ENCODE results near the gene EMILIN1. TPM values are rescaled to one million over a fixed set of nuclear protein-coding genes. Genes with fewer than 3 reads are reported as not detected.
A peak's percentile ranks its signal among the peaks of the same experiment; 100 is the strongest.

EMILIN1 gene
- total and polyA plus RNA-seq, 10 of the 15 experiments (the other 5 are each of a cell fraction or from before 2014, with no cell fraction given): 0.01 to 2.3 (median 1.2) TPM; not detected in 2

DNA sequence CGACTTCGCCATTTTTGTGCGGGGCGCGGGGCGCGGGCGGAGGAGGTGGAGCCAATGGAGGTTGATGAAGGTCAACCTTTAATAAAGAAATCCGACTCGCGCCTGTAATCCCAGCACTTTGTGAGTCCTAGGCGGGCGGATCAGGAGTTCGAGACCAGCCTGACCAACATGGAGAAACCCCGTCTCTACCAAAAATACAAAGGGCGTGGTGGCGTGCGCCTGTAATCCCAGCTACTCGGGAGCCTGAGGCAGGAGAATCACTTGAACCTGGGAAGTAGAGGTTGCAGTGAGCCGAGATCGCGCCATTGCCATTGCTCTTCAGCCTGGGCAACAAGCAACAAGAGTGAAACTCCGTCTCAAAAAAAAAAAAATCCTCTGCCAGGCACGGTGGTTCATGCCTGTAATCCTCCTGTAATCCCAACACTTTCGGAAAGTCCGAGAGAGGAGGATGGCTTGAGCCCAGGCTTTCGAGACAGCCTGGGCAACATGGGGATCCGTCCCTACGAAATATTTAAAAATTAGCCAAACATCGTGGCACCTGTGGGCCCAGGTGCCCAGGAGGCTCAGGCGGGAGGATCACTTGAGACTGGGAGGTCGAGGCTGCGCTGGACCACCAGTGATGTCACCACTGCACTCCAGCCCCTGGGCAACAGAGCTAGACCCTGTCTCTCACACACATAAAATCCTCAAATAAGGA lies 56.5 kb downstream of the EMILIN1 start (continued):
- TF ChIP-seq, protein P1, sequence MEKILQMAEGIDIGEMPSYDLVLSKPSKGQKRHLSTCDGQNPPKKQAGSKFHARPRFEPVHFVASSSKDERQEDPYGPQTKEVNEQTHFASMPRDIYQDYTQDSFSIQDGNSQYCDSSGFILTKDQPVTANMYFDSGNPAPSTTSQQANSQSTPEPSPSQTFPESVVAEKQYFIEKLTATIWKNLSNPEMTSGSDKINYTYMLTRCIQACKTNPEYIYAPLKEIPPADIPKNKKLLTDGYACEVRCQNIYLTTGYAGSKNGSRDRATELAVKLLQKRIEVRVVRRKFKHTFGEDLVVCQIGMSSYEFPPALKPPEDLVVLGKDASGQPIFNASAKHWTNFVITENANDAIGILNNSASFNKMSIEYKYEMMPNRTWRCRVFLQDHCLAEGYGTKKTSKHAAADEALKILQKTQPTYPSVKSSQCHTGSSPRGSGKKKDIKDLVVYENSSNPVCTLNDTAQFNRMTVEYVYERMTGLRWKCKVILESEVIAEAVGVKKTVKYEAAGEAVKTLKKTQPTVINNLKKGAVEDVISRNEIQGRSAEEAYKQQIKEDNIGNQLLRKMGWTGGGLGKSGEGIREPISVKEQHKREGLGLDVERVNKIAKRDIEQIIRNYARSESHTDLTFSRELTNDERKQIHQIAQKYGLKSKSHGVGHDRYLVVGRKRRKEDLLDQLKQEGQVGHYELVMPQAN (conservative IDR thresholded peaks at IDR 0.05): no peak
- TF ChIP-seq MLLT1 (IDR thresholded peaks at IDR 0.05): peak; percentile 94
- peak; percentile 12; the same call in 1 of the 2 replicates for TF ChIP-seq MXI1 (IDR thresholded peaks at IDR 0.05; ENCODE audit: low read depth, low read length)
- no peak for TF ChIP-seq CBX3 (IDR thresholded peaks at IDR 0.05; ENCODE audit: borderline replicate concordance, low read depth)

DNA sequence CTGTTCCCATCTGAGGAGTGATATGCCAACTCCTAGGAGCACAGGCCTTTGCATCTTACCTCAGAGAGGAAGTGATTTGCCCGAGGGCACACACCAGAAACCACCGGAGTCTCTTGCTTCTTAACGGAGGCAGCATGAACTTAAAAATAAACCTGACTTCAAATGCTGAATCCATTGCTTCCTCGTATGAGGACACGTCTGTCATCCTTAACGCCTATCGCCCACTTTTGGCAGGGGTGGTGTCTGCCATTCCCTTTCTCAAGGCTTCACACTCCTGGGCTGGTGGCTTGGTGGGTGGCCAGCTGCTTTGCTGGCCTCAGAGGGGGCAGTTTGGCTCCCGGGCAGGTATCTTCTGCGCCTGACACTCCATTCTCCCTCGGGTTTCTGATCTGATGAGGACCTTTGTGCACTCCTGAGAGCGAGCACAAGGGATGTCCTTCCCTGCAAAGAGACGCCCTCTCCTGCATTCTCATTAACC lies 57.1 kb downstream of the EMILIN1 start:
- ChIA-PET CTCF (interaction anchor here (0.6 to 2.1 kb wide), 3 partner anchors 24 to 35 kb away, joined by 3 to 18 read pairs (median 3); no protein-coding TSS in a partner anchor), RAD21 (ENCODE audit: unreplicated experiment) (no interaction called here), SMC1A (ENCODE audit: uncharacterized antibody, unreplicated experiment) (no interaction called here), POLR2A (interaction anchor here (1.4 kb wide), 1 partner anchor 15 kb away, joined by 3 read pairs; no protein-coding TSS in a partner anchor)
- in situ Hi-C loops (cut with MboI) (no loop called here), intact Hi-C loops (cut with micrococcal nuclease; ENCODE audit: unreplicated experiment) (no loop called here)
- H3K4me2 ChIP-seq (ENCODE audit: control insufficient read depth, insufficient read depth): no peak overlapping the region
- H3K27me3 ChIP-seq (replicated peaks in 1 of 2; ENCODE audit: control insufficient read depth in 2 of 2, insufficient read depth in 2 of 2, low read length in 1 of 2): no peaks in the 10 kb centered on the region
- no peak for DNase-seq (ENCODE audit: low read depth, low spot score)
- H3K36me3 ChIP-seq (ENCODE audit: control insufficient read depth in 2 of 2, insufficient read depth in 2 of 2, low read length in 1 of 2): peaks cover 9 to 17% of the 10 kb centered on the region in 2 experiments
- WGBS (ENCODE audit: insufficient coverage, insufficient replicate concordance, low lambda C conversion rate, missing lambda C conversion rate): 69% methylated on average over 12 of the region's 12 CpGs
- no peak for FAIRE-seq
- no peak overlapping the region for H3K27ac ChIP-seq (ENCODE audit: control insufficient read depth, insufficient read depth)
- H3K9ac ChIP-seq (ENCODE audit: control insufficient read depth, insufficient read depth, low read length): no peak overlapping the region
- ATAC-seq: no peak
- no peak overlapping the region for H3K4me3 ChIP-seq
- no peaks in the 10 kb centered on the region for H4K20me1 ChIP-seq (ENCODE audit: control insufficient read depth, insufficient read depth)
- no TSS peak for BruUV-seq (replicated peaks)
- no peaks in the 10 kb centered on the region for H3K9me3 ChIP-seq (replicated peaks; ENCODE audit: control insufficient read depth, insufficient read depth, low read length)
- H2AFZ ChIP-seq (ENCODE audit: control insufficient read depth, low read depth, low read length): peak overlapping the region; percentile 93; the same call in 1 of the 2 replicates
- peaks cover 19% of the 10 kb centered on the region for H3K79me2 ChIP-seq (ENCODE audit: control insufficient read depth, insufficient read depth, low read length)
- H3K4me1 ChIP-seq (ENCODE audit: control insufficient read depth, insufficient read depth, low read length): peaks cover 8% of the 10 kb centered on the region
- TF ChIP-seq RB1 (IDR thresholded peaks at IDR 0.05; ENCODE audit: borderline replicate concordance) (no peak), IRF5 (IDR thresholded peaks at IDR 0.05; ENCODE audit: borderline replicate concordance) (no peak), CHD2 (IDR thresholded peaks at IDR 0.05; ENCODE audit: borderline replicate concordance, low read depth, low read length) (no peak), NFXL1 (IDR thresholded peaks at IDR 0.05; ENCODE audit: borderline replicate concordance) (no peak)
- TF ChIP-seq, protein P2, sequence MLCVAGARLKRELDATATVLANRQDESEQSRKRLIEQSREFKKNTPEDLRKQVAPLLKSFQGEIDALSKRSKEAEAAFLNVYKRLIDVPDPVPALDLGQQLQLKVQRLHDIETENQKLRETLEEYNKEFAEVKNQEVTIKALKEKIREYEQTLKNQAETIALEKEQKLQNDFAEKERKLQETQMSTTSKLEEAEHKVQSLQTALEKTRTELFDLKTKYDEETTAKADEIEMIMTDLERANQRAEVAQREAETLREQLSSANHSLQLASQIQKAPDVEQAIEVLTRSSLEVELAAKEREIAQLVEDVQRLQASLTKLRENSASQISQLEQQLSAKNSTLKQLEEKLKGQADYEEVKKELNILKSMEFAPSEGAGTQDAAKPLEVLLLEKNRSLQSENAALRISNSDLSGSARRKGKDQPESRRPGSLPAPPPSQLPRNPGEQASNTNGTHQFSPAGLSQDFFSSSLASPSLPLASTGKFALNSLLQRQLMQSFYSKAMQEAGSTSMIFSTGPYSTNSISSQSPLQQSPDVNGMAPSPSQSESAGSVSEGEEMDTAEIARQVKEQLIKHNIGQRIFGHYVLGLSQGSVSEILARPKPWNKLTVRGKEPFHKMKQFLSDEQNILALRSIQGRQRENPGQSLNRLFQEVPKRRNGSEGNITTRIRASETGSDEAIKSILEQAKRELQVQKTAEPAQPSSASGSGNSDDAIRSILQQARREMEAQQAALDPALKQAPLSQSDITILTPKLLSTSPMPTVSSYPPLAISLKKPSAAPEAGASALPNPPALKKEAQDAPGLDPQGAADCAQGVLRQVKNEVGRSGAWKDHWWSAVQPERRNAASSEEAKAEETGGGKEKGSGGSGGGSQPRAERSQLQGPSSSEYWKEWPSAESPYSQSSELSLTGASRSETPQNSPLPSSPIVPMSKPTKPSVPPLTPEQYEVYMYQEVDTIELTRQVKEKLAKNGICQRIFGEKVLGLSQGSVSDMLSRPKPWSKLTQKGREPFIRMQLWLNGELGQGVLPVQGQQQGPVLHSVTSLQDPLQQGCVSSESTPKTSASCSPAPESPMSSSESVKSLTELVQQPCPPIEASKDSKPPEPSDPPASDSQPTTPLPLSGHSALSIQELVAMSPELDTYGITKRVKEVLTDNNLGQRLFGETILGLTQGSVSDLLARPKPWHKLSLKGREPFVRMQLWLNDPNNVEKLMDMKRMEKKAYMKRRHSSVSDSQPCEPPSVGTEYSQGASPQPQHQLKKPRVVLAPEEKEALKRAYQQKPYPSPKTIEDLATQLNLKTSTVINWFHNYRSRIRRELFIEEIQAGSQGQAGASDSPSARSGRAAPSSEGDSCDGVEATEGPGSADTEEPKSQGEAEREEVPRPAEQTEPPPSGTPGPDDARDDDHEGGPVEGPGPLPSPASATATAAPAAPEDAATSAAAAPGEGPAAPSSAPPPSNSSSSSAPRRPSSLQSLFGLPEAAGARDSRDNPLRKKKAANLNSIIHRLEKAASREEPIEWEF (IDR thresholded peaks at IDR 0.05; ENCODE audit: insufficient replicate concordance, low read depth, low read length): no peak

Measured in GM12878 (cell line).